HL-60 (cell line): ENCODE measurements around the gene LAMC3.

Experiments used
- POLR2AphosphoS5 ChIP-seq: IDR thresholded peaks from 2 replicates; pipeline ENCODE4 v1.6.1; 2012; ENCODE audit warnings: low read depth
- REST ChIP-seq: IDR thresholded peaks from 2 replicates; pipeline ENCODE4 v1.6.1; 2012; ENCODE audit warnings: low read depth; ENCODE audit not compliant: insufficient replicate concordance
- TF ChIP-seq, protein P1 (sequence below): IDR thresholded peaks from one replicate; pipeline ENCODE4 v1.5.1; 2011; ENCODE audit warnings: low read length, control low read depth, inconsistent platforms; ENCODE audit not compliant: insufficient read depth

GRCh38 chr9:131034268-131034667 is 25.3 kb downstream of the LAMC3 start:
- TF ChIP-seq, protein P1, sequence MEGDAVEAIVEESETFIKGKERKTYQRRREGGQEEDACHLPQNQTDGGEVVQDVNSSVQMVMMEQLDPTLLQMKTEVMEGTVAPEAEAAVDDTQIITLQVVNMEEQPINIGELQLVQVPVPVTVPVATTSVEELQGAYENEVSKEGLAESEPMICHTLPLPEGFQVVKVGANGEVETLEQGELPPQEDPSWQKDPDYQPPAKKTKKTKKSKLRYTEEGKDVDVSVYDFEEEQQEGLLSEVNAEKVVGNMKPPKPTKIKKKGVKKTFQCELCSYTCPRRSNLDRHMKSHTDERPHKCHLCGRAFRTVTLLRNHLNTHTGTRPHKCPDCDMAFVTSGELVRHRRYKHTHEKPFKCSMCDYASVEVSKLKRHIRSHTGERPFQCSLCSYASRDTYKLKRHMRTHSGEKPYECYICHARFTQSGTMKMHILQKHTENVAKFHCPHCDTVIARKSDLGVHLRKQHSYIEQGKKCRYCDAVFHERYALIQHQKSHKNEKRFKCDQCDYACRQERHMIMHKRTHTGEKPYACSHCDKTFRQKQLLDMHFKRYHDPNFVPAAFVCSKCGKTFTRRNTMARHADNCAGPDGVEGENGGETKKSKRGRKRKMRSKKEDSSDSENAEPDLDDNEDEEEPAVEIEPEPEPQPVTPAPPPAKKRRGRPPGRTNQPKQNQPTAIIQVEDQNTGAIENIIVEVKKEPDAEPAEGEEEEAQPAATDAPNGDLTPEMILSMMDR: no peak
- no peak for TF ChIP-seq POLR2AphosphoS5
- TF ChIP-seq REST: no peak
